MM.1S (cell line): ENCODE results near the gene NRAP.

Experiments used
- CTCF ChIP-seq: fragments of 300-600 bp; sonication (generic); IDR thresholded peaks from 2 replicates; pipeline ENCODE4 v1.5.1; 2016; ENCODE audit warnings: antibody characterized with exemption, low read length, mixed read lengths
- EZH2 ChIP-seq: fragments of 300-600 bp; sonication (generic); optimal IDR thresholded peaks from 2 replicates; pipeline ENCODE3; 2017; ENCODE audit warnings: low read depth, mild to moderate bottlenecking, antibody characterized with exemption, low read length, mixed read lengths

GRCh38 chr10:113622831-113623230 is 41.0 kb downstream of the NRAP start:
- TF ChIP-seq CTCF (no peak), EZH2 (no peak)
